Left ventricle myocardium superior (tissue), 1 donor: ENCODE data around the gene TIMM50. TPM values are rescaled to one million over a fixed set of nuclear protein-coding genes. Genes with fewer than 3 reads are reported as not detected.
A peak's percentile ranks its signal among the peaks of the same experiment; 100 is the strongest.
"Not testable (repeated sequence)": the region's sequence is repeated elsewhere in the genome, so short reads cannot be mapped to it uniquely, and the experiment has no call there.

ENCODE experiments used
- ATAC-seq: fragments of 200-7000 bp; cut with Tn5 transposase; one replicate; pipeline ENCODE4 v1.9.1; 2020; ENCODE audit warnings: mild to moderate bottlenecking, moderate library complexity
- DNase-seq: peaks from one replicate; pipeline ENCODE4 v3.0.0-alpha.2; 2020
- intact Hi-C: fragments of 100-400 bp; cut with micrococcal nuclease; formaldehyde crosslinking; loops from one replicate; pipeline ENCODE4 v1.11.0; 2022
- long read RNA-seq: library from polyadenylated mRNA; unstranded; transcript quantifications from one replicate; pipeline ENCODE4 v2.0.0, GENCODE V29; 2021
- total RNA-seq: library from RNA; stranded (reverse); fragmentation: NEBNext Ultra II Directional; extraction: Animal tissue kit (Norgen Biotek cat#: 25700); gene quantifications from one replicate; pipeline ENCODE4 v1.2.1, GENCODE V29; 2021
- donor health status: DM: no; HTN: yes; CAD: no; lungs with severe emphysema.

The TIMM50 gene
- 75.3 TPM for total RNA-seq
- long read RNA-seq, transcript TIMM50-201 (11 exons, 1,612 nt): major isoform, 150 of 166 reads
- long read RNA-seq, partial matches to known transcripts: 7 of 166 reads
- long read RNA-seq, other reads (novel, unspliced or antisense): 9 of 166 reads

DNA sequence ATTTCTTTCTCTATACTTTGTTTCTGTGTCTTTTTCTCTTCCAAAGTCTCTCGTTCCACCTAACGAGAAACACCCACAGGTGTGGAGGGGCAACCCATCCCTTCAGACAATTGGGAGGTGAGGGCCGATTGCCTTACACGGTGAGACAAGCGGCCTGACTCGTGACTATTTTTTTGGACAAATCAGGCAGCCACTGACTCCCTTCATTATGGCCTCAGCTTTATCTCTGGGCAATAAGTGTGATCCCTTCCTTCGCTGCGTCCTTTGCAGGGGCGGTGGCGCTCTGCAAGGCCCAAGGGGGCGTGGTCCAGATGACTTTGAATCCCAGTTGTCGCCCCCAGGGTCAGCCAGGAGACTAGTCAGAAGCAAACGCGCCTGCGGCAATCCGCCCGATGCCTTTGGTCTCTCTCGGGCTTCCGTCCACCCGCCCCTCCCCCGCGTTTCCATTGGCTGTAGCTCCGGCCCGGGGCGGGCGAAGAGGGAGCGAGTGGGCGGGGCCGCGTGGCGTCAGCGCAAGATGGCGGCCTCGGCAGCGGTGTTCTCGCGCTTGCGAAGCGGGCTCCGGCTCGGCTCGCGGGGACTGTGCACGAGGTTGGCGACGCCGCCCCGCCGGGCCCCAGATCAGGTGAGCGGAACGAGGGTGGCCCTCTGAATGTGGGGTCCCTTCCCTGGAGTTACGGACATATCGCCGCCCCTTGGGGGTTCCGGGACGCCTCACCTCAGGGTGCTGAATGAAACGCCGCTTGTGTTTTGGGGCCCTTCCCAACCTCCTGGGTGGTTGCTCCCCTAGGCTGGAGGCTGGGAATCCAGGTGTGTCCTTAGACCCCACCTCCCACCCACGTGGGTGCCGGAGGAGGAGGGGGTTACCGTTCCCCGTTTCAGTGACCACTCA, at the start of gene TIMM50:
Gene TIMM50 (plus strand): TSS at position 502 of the 892 bp plus-strand sequence. CDS start 16 bp downstream, at position 518.
- intact Hi-C loops: loop anchor here (10.0 kb wide), 1 partner anchor 54 kb away; the partner anchor contains the start of gene EID2B
- ATAC-seq: peak; percentile 98
- DNase-seq: peak; percentile 99

DNA sequence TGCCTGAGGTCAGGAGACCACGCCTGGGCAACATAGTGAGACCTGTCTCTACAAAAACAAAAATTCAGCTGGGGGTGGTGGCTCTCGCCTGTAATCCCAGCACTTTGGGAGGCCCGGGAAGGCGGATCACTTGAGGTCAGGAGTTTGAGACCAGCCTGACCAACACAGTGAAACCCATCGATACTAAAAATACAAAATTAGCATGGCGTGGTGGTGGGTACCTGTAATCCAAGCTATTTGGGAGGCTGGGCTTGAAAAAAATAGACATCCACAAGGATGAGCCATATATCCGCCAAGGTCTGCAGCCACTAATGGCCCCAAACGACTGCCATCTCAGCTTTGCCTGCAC, 48.0 kb upstream of the TIMM50 start:
- intact Hi-C loops: no loop called here
- DNase-seq: no peak
- ATAC-seq: no peak

DNA sequence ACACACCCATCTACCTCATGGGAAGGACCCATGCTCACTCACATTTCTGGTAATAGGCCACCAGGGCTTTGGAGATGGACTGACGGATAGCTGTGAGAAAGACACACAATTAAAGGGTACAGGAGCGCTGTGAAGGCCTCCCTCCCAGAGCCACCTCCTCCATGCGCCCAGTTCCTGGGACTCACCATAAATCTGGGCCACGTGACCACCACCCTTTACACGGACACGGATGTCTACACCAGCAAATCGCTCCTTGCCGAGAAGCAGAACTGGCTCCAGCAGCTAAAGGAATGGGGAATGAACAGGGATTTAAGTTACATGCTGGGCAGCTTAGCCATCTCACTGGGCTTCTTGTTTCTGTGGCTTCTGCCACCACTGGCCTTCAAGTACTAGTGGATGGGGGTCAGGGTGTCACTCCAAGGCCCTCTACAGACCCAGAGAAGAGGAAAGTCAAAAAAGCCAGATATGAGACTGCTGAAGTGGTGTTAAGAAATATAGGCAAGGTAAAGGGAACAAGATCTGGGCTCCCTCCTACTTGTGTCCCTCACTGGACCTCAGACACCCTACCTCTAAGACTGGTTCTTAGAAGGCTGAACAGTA, 47.1 kb upstream of the TIMM50 start:
- ATAC-seq (no peak), DNase-seq (no peak)
- intact Hi-C loops: no loop called here

DNA sequence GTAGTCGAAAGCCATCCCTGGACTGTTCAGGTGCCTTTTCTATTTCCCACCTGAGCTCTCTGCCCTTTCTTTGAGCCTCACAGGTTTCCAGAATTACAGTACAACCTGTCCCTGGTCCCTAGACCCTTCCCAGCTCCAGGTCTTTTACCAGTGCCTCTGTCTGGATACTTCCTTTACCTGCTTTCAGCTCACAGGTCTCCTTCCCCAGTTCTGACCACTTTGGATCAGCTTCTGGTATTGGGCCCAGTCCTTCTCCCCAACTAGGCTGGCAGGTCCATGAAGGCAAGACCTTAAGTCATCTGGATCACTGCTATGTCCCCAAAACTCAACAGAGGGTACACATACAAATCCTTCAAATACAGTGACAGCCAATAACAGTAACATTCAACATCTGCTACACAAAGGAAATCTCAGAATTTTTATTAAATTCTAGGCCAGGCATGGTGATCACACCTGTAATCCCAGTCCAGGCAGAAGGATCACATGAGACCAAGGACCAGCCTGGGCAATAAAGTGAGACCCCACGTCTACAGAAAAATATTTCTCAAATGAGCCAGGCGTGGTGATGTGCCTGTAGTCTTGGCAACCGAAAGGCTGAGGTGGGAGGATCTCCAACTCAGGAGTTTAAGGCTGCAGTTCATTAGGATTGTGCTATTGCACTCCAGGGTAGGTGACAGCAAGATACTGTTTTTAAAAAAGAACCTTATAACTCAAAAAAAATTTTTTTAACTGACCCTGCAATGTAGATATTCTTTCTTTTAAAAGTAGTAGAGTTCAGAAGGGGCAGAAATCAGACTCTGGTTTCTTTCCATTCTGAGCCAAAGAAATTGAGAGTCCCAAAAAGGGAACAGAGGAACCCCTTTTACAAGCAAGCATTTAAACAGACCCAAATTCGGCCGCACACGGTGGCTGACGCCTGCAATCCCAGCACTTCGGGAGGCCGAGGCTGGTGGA, 46.2 kb upstream of the TIMM50 start:
- DNase-seq (no peak), ATAC-seq (no peak)
- intact Hi-C loops: no loop called here

DNA sequence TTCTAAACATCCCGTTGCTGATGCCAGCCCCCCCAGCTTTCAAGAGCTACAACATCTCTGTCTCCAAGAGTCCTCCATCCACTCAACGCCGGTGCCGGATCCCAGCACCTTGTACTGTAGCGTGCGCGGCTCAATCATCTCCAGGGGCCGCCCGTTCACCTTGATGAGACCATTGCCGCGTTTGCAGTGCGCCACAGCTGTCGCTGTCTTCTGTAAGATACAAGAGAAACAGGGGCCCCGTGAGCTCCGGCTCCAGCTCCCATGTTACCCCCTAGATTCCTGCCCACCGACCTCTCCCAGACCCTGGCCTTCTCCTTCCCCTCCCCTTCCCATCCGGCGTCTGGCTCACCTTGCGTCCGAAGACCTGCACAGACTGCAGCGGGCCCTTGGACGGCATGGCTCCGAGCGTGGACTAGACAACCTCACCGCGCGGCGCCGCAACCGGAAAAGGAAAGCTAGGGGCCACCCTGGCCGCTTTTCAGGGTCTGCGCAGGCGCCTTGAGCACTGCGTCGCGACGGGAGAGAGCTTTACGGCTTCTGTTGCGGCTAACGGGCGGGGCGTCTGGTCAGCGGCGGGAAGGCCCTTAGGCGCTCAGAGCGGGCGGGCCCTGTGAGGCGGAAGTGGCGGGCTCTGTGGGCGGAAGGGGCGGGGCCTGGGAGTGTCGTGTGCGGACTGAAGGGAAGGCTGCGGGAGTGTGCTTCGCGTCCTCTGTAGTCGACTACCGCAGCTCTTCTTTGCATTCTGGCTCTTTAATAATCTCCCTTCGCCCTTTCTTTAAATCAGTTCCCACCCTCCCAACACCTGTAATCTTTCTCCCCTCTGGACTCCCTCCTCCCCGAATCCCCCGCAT, 44.9 kb upstream of the TIMM50 start, which contains the start of gene RPS16:
Gene RPS16 (minus strand): TSS at position 451 of the 851 bp plus-strand sequence. CDS start 54 bp downstream, at position 397.
- ATAC-seq (peak; percentile 99), DNase-seq (peak; percentile 99)
- intact Hi-C loops: no loop called here

DNA sequence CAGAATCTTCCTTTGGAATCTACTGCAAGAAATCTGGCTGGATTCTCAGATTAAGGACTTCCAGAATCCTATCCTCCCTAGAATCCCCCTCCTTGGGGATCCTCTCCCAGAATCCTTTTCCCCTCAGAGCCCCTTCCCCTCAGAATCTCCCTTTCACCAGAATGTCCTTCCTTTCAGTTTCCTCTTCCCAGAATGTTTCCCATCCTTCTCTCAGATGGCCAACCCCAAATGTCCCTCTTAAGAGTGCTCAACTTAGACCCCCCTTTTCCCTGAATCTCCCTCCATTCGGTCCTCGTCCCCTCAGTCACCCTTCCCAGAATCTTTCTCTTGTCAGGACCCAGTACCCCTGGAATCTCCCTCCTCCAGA, 44.3 kb upstream of the TIMM50 start:
- no peak for ATAC-seq
- intact Hi-C loops: no loop called here
- DNase-seq: no peak

DNA sequence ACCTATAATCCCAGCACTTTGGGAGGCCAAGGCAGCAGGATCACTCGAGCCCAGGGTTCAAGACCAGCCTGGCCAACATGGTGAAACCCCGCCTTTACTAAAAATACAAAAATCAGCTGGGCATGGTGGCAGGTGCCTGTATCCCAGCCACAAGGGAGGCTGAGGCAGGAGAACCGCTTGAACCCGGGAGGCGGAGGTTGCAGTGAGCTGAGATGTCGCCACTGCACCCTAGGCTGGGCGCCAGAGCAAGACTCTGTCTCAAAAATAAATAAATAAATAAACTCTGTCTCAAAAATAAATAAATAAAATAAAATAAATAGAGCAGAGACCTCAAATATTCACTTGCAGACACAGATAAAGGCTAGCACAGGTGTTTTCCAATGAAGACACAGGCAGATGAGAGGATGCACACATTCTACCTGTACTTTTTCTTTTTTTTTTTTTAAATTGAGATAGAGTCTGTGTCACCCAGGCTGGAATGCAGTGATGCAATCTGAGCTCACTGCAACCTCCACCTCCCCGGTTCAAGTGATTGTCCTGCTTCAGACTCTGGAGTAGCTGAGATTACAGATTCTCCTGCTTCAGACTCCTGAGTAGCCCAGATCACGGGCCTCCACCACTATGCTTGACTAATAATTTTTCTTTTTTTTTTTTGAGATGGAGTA, 42.2 kb upstream of the TIMM50 start:
- ATAC-seq: no peak
- intact Hi-C loops: no loop called here
- no peak for DNase-seq

DNA sequence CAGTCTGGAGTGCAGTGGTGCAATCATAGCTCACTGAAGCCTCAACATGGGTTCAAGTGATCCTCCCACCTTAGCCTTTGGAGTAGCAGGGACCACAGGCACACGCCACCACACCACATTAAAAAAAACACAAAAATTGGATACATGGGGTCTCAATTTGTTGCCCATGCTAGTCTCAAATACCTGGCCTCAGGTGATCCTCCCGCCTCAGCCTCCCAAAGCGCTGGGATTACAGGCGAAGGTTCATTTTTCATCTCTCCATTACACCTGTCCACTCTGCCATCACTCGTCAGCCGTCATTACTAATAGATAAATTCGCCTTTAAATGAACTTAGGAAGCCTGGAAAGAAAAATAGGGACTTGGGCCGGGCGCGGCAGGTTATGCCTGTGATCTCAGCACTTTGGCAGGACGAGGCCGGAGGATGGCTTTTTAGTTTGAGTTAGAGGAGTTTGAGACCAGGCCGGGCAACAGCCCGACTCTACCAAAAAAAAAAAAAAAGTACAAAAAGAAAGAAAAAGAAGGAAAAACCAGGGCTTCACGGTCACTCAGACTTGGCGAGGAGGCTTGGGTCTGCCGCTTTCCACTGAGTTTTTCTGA, 35.9 kb upstream of the TIMM50 start:
- intact Hi-C loops: no loop called here
- no peak for DNase-seq

DNA sequence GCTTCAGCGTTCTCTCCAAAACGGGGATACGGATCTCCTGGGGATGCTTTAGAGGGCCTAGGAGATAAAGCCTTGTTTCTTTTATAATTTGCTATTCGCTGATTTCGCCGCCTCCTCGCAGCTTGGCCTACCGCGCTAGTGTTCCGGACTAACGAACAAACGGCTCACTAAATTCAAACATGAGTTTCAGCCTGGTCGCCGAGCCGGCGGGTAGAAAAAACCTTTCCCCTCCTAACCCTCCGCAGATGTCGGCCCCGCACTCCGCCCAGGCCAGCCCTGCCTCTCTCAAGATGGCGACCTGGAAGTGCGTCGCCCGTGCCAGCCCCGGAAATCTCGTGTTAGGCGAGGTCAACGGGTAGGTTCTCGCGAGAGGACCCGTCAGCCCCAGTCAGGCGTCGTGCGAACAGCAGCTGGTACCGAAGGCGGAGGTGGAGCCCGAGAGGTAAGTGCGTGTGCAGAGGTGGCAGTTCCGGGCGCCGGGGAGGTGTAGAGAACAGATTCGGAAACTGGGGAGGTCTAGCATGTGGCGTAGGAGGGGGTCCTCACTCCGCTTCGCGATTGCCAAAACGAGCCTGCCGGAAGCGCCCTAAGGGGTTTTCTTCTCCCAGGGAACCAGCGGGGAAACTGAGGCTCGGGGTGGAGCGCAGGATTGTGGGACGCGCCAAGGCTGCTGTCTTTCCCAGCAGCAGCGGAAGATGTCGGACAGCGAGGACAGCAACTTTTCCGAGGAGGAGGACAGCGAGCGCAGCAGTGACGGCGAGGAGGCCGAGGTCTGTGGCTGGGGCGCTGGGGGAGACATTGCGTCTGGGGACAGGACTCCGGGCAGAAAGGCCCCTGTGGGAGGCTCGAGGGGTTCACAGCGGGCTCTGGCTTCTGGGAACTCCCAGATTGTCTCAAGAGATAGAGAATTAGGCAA, 35.2 kb upstream of the TIMM50 start, which contains the start of gene SUPT5H:
Gene SUPT5H (plus strand): TSS at position 387 of the 916 bp plus-strand sequence. CDS start 309 bp downstream, at position 696.
- DNase-seq: peak; percentile 97
- ATAC-seq: peak; percentile 98

More for the DNA sequence above, 35.9 kb upstream of the TIMM50 start:
- peak; percentile 4 for ATAC-seq

DNA sequence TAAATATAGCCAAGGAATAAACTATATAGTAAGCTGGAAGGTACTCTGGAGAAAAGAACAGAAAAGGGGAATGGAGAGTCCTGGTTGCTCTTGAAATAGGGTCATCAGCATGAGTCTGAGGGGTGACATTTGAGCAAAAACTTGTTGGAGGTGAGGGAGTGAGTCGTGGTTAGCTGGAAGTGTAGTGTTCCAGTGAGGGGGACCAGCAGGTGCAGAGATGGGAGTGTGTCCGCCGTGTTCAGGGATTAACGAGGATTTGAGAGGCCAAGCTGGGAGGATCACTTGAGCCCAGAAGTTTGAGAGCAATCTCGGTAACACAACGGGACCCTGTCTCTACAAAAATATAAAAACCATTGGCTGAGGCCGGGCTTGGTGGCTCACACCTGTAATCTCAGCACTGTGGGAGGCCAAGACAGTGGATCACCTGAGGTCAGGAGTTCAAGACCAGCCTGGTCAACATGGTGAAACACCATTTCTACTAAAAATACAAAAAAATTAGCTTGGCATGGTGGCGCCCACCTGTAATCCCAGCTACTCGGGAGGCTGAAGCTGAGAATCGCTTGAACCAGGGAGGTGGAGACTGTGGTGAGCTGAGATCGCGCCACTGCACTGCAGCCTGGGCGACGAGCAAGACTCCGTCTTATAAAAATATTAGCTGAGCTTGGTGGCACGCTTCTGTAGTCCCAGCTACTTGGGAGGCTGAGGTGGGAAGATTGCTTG, 34.1 kb upstream of the TIMM50 start:
- DNase-seq (no peak), ATAC-seq (no peak)
- intact Hi-C loops: no loop called here

More for the DNA sequence above, 35.2 kb upstream of the TIMM50 start, which contains the start of gene SUPT5H:
- intact Hi-C loops: no loop called here

DNA sequence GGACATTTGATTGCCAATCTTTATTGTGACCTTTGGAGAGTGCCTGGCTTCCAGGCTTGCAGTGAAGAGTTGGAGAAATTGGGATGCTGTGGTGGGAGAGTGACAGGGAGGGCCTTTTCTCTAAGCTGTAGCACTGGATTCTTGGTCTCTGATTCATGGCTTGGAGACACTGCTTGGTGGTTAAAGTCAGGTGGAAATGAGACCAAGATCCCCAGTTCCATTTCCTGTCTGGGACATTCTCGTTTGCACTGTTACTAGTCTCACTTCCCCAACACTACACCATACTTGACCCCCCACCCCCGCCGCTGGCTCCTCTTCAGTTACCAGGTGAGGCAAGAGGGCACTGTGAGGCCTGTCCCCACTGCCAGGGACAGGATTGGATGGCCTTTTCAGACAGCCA, 32.4 kb upstream of the TIMM50 start:
- intact Hi-C loops: no loop called here
- no peak for DNase-seq
- no peak for ATAC-seq

DNA sequence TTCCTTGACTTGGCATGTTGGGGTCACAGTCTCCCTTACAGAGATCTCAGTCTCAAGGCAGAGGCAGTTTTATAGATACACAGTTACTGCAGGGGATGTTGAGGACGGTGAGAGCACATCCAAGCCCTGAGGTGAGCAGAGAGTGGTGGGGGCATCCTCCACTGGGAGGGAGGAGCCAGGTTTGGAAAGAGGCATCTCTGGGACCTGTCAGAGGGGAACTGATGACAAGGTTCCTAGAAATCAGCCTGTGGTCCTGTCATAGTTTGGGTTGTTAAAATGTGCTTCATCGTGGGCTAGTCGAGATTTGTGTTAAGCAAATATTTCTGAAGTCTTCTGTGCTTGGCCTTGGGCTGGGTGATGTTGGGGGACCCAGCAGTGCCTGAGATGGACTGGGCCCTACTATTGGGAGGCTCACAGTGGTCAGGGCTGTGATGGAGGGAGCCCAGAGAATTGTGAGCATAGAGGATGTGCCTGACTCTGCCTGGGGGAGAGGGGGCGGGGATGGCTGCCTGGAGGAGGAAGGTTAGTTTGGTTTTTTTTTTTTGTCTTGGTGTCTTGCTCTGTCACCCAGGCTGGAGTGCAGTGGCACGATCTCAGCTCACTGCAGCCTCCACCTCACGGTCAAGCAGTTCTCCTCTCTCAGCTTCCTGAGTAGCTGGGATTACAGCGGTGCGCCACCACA, 31.4 kb upstream of the TIMM50 start:
- ATAC-seq: no peak
- intact Hi-C loops: no loop called here
- no peak for DNase-seq

DNA sequence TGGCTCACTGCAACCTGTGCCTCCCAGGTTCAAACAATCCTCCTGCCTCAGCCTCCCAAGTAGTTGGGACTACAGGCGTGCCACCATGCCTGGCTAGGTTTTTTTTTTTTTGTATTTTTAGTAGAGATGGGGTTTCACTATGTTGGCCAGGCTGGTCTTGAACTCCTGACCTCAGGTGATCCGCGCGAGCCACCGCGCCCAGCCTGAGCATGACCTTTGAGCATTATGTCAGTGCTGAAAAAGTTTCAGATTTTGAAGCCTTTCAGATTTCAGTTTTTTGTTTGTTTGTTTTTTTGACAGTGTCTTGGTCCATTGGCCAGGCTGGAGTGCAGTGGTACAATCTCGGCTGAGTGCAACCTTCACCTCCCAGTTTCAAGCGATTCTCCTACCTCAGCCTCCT, 29.4 kb upstream of the TIMM50 start:
- intact Hi-C loops: not testable (repeated sequence)

DNA sequence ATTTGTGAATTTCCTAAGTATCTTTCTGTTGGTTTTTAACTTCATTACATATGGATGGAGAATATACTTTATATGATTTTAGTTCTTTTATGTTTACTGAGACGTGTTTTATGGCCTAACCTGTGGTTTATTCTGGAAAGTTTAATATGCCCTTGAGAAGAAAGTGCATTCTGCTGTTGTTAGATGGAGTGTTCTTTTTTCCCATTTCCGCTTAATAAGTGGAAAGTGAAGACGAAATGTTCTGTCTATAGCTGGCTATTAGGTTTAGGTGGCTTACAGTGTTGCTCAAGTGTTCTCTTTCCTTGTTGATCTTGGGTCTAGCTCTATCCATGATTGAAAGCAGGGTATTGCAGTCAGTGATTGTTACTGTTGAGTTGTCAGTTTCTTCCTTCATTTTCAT, 17.2 kb upstream of the TIMM50 start:
- intact Hi-C loops: no loop called here
- no peak for ATAC-seq
- no peak for DNase-seq

More for the DNA sequence above, 29.4 kb upstream of the TIMM50 start:
- ATAC-seq, DNase-seq: not testable (repeated sequence)
